ENCODE measurements around the gene SMIM32.

SMIM32 gene

DNA sequence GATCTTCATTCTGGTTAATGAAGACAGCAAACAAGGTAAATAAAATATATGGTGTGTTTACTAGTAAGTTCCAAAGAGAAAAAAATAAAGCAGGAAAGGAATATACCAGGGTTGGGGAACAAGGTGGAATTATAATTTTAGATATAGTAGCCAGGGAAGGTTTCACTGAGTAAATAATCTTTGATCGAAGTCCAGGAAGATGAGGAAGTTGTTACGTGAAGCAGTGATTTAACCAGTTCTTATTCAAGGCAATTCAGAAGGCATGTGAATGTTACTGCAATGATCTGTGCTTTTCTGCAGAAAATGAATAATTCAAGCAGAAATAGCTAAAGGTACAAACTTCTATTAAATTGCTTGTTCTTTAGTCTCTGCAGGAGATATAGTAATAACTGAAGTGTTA is 6.2 kb downstream of the SMIM32 start:
- DNase-seq (ENCODE audit: low spot score) = no peak

DNA sequence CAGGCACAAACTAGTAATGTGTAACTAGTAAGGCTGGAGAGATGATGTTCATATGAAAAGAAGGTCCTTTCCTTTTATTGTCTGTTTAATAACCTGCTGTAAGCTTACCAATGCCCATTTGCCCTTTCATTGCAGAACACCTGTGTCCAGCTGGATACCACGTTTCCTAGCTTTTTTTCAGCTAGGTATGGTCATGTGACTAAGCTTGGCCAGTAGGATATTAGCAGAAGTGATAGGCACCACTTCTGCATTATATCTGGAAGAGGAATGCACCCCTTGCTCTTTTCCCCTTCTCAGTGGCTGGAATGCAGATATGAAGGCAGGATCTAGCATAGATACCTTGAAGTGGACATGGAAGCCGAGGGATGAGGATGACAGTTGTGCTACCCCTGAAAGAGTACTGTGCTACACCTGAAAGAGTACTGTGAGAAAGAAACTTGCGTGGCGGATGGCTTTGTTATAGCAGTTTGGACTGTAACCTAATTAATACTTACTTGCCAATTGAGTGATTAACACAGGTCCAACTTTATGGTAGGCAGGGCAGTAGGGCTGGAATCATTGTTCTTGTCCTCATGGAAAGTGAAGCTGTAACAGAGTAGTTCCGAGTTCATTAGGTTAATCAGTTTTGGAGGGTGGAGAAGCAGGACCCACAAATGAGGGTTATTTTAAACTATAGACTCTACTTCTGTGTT is 6.8 kb downstream of the SMIM32 start:
- DNase-seq (ENCODE audit: low spot score) = no peak

DNA sequence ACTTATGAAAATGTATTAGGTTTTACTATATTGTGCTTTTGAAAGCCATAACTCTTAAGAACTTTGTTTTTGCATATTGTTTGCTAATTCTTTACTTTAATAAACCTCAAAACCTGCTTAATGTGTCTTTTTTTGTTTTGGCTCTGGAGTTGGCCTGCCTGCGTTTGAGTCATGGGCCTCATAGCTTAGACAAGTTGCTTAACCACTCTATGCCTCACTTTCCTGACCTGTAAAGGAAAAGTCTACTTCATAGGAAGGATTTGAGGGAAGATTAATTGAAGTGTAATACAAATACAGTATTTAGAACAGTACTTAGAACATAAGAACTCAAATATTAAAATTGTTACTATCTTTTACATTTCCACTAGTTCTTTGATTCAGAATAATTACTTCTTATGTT is 10.3 kb downstream of the SMIM32 start:
- no peak for DNase-seq (ENCODE audit: low spot score)

DNA sequence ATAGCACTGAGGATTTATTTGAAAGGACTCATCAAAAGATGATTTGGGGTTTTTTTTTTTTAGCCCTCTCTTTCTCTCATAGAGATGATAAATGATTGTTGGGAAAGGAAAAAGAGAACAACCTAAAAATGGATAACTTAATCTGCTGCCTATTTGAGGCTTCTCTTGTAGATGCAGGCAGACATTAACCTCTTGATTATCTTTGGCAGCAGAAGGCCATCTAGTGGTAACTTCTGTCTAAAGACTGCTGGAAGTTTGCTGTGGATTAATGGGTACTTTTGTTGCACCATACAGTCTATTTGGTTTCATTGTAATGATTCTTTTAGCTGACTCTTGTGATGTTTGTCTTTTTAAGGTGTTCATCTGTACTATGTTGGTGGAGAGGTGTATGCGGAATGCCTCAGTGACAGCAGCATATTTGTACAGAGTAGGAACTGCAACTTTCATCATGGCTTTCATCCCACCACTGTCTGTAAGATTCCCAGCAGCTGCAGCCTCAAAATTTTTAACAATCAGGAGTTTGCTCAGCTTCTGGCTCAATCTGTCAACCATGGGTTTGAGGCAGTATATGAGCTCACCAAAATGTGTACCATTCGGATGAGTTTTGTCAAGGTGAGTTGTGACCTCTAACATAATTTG is 18.8 kb downstream of the SMIM32 start:
- peak; percentile 56 for DNase-seq (ENCODE audit: low spot score)

DNA sequence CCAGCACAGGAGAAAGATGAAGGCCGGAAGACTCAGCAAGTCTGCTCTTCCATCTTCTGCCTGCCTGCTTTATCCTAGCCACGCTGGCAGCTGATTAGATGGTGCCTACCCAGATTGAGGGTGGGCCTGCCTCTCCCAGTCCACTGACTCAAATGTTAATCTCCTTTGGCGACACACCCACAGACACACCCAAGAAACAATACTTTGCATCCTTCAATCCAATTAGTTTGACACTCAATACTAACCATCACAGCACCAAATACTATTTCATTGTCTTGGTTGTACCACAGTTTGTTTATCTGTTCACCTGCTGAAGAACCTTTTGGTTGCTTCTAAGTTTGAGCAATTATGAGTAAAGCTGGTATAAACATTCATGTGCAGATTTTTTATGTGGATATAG is 23.7 kb downstream of the SMIM32 start:
- no peak for DNase-seq (ENCODE audit: low spot score)

DNA sequence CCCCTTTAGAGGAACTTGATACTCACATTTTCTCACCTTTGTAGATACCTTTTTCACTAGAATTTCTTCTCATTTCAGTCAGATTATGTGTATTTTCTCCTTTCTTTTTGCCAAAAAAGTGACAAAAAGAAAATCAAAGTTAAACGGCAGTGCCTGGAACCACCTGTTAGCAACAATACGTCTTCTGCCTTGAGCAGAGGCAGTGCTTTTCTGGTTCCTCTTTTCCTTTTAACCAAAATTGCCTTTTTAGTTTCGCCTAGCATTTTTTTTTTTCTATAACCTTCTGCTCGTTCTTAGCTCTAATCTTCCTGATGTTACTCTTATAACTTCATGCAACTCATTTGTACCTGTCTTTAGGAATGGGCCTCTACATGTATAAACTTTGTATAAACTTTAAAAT is 26.1 kb downstream of the SMIM32 start:
- no peak for DNase-seq (ENCODE audit: low spot score)

DNA sequence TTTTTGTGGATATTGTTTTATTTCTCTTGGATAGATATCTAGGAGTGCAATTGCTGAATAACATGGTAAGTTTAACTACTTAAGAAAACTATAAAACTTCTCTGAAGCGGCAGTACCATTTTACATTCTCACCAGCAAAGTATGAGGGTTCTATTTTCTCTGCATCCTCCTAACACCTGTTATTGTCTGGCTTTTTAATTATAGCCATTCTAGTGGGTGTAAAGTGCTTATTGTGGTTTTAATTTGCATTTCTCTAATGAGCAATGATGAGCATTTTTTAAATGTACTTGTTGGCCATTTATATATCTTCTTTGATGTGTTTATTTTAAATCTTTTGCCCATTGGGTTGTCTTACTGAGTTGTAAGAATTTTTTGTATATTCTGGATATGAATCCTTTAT is 28.7 kb downstream of the SMIM32 start:
- no peak for DNase-seq (ENCODE audit: low spot score)

DNA sequence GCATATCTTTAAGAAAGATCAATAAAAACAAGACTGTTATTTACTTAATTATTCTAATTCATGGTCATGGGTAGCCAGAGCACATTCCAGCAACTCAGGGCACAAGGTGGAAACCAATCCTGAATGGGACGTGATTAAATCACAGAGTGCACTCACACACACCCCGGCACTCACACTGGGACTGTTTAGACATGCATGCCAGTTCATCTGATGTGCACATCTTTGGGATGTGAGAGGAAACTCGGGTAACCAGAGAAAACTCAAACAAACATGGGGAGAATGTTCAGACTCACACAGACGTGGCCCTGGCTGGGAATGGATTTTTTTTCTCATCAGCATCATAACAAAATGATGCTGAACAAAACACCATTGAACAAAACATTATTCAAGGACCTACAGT is 31.0 kb downstream of the SMIM32 start:
- DNase-seq (ENCODE audit: low spot score) = no peak

DNA sequence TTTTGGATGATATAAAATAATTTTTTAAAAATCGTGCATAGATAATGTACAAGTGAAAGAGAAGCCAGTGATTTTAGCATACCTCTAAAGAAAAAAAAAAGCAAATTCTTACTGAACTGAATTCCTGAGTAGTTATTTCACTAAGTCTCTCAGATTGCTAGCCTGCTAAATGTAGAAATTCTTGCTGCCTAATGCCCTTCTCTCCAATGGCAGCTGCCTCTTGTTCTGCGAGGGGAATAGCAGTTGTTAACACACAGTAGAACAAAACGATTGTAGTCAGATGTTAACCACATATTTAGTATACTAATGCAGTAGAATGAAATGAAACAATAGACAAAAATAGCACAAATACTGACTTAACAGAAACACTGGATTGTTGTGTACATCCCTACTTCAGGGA is 33.5 kb downstream of the SMIM32 start:
- DNase-seq (ENCODE audit: low spot score) = no peak

DNA sequence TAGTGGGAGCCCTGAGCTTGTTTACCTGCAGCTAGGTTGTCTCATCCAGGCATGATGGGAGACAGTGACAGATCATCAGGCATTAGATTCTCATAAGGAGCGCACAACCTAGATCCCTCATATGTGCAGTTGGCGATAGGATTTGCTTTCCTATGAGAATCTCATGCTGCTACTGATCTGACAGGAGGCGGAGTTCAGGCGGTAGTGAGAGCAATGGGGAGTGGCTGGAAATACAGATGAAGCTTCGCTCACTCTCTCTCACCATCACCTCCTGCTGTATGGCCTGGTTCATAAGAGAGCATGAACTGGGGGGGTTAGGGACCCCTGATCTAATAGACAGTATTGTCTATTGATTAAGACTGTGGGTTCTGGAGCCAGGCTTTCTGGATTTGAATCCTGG is 35.4 kb downstream of the SMIM32 start:
- DNase-seq (ENCODE audit: low spot score) = no peak

DNA sequence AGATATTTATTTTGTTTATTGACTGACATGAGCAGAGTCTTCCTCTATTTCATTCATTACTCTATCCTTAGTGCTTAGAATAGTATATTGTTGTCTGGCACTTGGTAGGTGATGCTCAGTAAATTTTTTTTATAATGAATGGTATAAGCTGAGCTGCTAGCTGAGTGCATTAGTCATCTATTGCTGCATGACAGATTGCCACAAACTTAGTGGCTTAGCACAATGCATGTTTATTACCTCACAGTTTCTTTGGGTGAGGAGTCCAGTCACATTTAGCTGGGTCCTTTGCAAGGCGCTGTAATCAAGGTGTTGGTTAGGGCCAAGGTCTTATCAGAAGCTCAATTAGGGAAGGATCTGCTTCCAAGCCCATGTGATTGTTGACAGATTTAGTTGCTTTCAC is 37.2 kb downstream of the SMIM32 start:
- DNase-seq (ENCODE audit: low spot score) = no peak

DNA sequence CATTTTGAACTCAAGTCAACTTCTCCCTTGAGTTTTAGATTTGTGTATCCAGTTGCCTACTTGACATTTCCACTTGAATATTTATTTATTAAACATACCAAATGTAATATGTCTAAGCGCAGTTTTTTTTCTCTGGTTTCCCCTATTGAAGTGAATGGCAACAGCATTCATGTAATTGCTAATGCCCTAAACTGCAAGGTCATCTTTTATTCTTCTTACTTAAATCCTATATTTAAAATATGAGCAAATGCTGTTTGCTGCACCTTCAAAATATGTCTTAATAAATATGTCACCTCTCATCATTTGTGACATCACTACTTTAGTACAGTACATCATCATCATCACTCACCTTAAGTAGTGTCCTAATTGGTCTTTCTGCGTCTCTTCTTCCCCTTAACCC is 37.9 kb downstream of the SMIM32 start:
- no peak for DNase-seq (ENCODE audit: low spot score)

DNA sequence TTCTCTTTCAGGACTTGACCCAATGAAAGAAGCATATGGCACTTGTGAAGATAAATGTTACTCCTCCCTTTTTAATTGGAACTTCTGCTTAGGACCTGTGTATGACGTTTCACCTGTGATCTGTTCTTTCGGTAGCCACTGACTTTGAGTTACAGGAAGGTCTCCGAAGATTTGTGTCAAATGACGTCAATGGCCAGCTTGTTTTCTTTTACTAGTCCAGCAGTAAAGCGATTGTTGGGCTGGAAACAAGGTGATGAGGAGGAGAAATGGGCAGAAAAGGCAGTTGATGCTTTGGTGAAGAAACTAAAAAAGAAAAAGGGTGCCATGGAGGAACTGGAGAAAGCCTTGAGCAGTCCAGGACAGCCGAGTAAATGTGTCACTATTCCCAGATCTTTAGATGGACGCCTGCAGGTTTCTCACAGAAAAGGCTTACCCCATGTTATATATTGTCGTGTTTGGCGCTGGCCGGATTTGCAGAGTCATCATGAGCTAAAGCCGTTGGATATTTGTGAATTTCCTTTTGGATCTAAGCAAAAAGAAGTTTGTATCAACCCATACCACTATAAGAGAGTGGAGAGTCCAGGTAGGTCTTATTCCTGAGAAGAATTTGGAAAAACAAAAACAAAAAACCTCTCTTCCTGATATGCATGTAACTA is 39.3 kb downstream of the SMIM32 start:
- DNase-seq (ENCODE audit: low spot score) = no peak

DNA sequence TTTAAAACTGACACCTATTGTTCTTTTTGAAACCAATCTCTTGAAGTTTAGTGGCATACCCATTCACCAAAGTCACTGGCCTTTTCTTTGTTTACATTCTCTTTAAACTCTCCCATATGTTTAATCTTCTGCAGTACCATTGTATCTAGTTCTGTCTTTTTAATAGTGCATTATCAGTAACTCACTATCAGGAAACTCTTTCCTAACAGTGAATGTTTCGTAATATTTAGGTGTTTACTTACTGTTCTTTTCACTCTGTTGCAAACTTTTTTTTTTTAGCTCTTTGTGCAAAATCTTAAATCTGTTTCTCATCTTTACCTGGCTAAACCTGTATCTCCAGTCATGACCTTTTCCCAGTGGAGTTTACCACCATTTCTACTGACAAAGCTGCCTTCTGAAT is 43.1 kb downstream of the SMIM32 start:
- no peak for DNase-seq (ENCODE audit: low spot score)

DNA sequence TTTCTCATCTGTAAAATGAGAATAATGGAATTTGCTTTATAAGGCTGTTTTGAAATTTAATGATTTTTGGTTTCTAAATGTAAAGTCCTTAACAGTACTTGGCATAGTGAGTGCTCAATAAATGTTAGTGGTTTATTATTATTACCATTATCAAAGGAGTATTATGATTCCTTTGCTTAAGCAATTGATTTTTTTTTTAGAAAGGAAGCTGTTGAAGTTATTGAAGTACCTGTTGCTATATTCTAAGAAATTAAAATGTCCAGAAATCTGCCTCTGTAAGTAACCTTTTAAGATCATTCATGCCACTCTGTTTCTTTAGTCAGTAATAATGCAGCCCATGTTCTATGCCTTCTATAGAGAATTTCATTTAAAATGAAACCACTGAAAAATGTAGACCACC is 45.3 kb downstream of the SMIM32 start:
- no peak for DNase-seq (ENCODE audit: low spot score)

DNA sequence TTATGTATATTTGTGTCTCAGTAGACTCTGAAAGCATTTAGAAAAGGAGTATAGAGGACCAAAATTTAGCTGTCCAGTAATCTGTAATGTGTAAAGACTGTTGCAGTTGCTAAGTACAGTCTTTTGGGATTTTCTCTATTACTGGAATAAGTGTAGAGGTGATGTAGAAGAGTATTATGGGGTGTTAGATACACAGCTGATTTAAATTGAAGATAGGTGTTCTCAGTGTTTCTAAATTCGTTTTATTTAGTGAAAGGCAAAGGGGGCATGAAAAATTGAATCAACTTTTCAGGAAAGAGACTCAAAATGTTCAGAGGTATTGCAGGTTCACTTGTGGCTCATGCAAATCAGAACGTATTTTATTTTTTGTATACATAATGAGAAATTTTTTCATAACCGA is 46.8 kb downstream of the SMIM32 start:
- DNase-seq (ENCODE audit: low spot score) = no peak

DNA sequence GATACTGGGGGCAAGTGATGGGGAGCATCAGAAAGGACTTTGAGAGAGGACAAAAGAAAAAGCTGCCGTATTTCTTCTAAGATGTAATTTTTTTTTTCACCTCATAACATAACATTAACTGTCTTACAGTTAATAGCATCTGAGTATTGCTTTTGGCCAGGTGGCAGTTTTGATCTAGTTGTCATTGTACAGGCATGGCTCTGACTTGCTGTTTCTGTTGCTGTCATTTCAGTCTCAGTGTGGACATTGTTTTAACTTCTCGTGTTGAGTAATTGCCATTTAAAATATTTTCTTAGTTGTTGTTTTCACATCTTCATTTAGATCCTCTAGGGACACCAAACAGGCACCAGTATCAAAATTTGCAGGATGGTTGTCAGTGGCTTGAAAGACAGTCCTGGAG is 47.9 kb downstream of the SMIM32 start:
- DNase-seq (ENCODE audit: low spot score) = no peak

DNA sequence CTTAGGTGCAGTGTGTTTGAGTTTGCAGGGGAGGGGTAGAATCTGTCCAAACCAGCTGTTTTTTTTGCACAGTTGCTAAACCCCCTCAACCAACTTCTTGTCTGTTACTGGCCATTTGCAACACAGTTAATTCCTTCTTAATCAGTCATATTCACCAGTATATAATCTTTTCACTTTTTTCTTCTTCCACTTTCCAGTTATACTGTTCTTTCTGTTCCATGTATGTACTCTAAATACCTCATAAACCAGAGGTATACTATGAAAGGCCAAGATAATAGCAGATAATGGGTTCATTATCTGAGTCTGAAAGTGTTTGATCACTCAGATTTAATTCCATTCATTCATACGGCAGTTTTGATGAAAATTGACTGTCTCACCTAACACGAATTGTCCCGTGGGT is 49.2 kb downstream of the SMIM32 start:
- DNase-seq (ENCODE audit: low spot score) = no peak

DNA sequence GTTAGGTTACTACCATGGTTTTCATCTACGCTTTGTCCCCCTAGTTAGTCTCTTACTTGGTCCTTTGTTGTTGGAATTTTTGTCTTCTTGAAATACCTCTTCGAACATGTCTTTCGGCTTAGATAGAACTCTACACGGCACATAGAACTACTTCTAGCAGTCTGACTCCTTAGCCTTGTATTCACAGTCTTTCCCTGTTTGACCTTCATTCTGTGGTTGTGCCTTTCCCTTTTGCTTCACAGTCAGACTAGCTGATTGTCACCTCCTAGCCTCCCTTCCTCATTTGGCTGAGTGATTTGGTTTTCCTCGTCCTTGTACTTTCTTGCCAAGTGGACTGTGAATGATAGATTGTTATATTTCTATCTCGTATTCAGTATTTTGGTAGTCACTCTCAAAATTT is 49.6 kb downstream of the SMIM32 start:
- no peak for DNase-seq (ENCODE audit: low spot score)

DNA sequence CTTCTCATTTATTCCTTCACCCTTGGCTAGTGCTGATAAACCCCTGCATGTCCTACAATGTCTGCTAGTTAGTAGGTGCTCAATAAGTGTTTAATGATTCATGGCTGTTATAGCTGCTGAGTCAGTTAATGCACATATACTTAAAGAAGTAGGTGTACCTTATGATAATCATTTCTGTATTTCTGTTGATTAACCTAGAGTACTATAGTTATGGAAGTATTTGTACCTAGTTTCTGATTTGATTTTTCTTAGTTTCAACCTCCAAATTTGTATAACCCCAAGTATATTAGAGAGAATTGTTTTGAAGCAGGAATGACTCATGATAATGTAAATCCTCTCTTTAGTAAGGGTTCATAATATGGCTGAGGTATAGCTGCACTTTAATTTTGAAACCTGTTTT is 51.4 kb downstream of the SMIM32 start:
- DNase-seq (ENCODE audit: low spot score) = no peak

Data from D341Med (cell line).